NAMALWA (cell line): ENCODE data around the gene TMTC4.
"Not testable (repeated sequence)": the region's sequence is repeated elsewhere in the genome, so short reads cannot be mapped to it uniquely, and the experiment has no call there.

ENCODE experiments used
- DNase-seq: peaks from one replicate; pipeline ENCODE4 v3.0.0-alpha.2; 2015; ENCODE audit warnings: low spot score

Gene TMTC4

DNA sequence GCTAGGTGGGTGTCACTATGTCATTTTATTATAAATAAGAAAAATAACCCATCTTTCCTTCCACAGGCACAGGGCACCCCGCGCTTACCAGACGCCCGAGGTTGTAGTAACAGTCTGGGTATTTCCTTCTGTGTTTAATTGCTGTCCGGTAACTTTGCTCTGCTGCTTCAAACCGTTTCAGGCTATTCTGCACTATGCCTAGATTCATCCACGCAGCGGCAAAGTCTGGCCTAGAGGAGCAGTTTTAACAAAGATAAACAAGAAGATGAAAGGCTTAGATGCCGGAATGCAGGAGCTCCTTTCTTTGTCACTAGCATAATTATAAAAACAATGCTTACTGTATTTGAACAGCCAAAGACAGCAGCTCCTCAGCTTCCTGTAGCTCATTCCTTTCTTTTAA lies 49.1 kb downstream of the TMTC4 start:
- DNase-seq, result no peak

DNA sequence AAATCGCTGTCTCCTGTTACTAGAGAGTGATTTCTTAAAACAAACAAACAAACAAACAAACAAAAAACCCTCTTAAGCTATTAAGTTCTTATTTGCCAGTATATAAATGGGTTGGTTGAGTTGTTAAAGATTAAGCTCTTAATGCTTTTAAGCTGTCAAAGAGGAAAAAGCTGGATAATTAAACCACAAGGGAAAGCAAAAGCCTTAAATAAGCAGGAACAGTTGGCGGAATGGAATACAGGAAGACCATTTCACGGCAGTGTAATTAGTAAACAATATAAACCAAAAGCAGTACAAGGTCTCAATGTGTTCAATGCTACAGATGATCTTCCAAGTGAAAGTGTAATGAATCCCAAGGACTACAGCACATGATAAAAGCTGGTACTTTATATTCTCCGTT lies 53.8 kb downstream of the TMTC4 start:
- DNase-seq, result no peak

DNA sequence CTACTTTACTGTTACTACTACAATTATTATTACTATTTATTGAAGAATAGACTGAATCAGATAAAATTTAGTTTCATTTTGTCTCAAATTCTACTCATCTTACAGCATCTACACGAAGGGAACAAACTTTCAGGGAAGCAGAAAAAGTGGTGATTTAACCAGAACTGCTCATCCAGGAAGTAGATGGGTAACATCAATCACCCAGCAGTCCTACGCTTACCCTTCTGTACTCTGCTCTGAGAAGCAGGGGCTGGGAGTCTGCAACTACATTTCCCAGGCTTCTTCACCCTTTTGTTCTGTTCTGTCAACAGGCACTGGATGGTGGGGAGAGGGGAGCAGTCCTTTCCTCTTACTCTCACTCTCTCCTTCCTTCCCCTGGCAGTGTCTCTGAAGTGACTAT lies 54.7 kb downstream of the TMTC4 start:
- no peak for DNase-seq

DNA sequence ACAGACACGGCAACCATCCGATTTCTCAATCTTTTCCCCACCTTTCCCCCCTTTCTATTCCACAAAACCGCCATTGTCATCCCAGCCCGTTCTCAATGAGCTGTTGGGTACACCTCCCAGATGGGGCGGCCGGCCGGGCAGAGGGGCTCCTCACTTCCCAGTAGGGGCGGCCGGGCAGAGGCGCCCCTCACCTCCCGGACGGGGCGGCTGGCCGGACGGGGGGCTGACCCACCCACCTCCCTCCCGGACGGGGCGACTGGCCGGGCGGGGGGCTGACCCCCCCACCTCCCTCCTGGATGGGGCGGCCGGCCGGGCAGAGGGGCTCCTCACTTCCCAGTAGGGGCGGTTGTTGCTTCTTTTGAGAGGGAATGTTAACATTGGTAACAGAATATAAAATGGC lies 55.7 kb downstream of the TMTC4 start:
- not testable (repeated sequence) for DNase-seq

DNA sequence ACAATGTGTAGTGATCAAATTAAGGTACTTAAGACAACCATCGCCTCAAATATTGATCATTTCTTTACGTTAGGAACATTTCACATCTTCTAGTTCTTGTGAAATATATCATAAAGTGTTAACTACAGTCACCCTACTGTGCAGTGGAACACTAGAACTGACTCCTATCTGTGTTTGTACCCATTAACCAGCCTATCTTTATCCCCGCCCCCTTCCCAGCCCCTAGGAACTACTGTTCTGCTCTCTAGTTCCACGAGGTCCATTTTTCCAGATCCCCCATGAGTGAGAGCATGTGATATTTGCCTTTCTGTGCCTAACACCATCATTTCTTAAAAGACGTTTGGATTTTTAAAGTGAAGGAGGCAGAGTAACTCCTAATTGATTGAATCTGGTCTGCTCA lies 61.6 kb downstream of the TMTC4 start:
- no peak for DNase-seq

DNA sequence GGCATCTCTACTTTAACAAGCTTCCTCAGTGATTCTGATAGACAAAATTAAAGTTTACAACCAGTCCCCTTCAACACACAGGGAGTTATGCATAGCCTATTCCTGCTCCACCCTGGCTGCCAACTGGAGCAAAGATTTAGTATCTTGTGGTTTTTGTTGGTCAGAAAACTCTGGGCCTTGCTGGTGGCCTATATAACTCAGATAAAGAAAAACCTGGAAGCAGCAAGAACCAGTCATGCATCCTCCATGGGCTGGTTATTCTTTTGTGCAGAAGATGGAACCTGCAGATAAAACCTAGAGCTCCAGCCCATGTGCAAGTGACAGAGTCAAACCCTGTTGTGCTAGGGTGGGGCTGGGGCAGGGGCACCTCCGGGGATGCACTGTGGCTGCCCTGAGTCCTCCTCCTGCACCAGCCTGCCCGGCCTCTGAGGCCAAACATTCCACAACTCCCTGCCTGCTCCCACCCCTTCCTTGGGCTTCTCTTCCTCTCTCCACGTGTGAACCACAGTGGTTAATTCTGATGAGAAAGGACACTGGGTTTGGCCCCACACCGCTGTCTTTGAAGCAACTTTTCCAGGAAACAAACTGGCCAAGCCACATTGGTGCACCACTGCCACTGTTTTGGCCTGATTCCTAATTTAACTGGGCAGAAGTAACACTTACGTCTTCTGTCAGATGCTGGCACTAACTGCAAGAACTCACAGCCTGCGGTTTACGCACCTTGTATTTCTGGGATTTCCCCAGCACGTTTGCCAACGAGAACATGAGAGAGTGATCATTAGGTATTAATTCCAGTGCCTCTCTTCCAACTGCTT lies 62.7 kb downstream of the TMTC4 start:
- DNase-seq, result no peak

DNA sequence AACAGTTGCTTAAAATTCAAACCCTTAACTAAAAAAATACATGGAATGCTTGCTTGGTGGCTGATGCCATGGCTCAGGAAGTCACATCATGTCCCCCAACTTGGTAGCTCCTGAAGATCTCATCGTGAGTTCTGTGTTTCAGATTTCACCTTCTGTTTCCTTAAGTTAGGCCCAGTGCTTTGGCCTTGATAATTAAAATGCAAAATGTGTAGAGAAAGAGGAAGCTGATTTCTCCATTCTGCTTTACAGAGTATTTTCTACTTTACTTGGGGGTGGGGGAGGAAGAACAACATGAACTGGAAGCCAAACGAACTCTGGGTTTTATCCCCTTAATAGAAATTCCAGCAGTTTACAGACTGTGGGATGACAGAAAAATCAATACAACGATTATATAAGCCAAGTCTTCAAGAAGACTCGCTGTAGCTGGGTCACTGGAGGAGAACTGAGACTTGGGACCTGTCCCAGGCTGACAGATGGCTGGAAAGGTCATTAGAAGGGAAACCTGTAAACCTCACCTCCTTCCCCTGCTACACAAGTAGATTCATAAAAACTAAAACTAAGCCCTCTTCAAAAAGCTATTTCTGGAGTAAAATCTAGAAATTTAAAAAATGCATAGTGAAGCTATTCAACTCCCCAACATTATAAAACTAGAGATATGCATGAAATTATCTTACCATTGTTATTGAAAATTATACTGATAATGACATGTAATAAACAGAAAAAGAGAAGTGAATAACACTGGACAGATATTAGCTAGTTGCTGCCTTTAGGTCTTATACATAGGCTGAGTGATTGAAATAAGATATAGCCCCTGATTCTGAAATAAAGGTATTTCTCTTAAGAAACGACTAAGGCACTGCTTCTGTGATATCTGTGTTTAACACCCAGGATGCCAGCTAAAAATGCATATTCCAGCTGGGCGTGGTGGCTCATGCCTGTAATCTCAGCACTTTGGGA lies 63.9 kb downstream of the TMTC4 start:
- DNase-seq, result peak; percentile 38

DNA sequence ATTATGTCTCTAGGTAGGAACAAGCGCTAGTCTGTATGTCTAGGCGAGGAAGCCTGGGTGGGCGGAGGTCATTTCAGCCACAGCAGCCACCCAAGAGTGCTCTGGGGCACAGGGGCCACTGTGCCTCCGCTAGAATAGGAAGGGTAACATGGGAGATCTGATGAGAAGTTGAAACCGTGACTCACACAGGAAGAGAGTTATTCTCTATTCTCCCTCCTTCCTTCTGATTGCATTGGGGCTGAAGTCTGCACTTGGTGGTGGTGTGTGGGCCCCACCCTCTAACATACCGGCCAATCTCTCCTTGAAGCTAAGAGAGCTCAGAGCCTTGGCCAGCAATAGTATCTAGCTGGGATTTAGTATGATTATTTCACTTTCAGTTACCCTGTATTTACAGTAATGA lies 65.7 kb downstream of the TMTC4 start:
- no peak for DNase-seq

DNA sequence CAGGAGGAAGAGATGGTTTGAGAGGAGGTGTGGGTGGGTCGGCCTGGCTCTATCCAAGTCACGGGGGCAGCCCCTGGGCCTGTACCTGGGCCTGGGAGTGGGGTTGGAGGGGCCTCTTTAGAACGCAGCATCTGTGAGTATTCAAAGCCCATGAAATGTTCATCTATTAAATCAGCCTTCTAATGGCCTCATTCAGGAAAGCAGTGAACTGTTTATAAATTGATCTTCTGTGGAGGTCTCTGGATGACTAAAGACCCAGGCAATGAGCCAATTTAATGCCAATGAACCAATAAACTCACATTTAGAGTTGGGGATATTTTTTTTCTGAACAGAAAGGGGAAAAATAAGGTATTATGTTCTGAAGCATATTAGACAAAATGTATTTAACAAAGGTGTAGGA lies 66.1 kb downstream of the TMTC4 start:
- no peak for DNase-seq

DNA sequence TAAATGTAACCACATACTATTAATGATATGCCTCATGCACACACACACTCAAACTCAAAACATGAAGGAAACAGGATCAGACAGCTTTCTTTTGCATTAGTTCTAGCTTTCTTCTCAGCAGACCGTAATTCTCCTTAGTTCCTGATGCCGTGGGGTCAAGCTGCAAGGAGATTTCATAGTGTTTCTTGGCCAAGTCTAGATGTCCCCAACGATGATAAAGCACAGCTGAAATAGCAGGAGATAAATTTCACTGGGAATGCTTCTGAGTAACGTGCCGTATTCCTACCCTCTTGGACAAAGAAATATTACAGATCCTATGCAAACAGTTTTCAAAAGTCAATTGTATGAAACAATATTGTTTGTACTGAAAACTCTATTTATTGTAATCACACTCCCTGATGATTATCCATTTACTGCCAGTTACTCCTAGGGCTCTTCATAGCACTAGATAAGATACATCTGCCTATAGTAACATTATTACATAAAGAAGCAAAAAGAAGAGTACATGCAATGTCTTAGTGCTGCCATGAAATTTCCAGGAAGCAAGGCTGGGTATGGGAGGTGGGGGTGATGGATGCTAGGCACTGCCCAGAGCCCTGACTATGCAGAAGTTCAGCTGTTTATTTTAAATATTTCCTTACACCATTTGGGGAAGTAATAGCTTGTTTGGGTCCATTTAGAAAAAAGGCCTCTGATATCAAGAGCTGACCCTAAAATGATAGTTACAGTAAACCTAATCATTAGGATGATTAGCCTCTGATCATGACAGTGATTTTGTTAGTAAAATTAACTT lies 69.5 kb downstream of the TMTC4 start:
- DNase-seq, result no peak

DNA sequence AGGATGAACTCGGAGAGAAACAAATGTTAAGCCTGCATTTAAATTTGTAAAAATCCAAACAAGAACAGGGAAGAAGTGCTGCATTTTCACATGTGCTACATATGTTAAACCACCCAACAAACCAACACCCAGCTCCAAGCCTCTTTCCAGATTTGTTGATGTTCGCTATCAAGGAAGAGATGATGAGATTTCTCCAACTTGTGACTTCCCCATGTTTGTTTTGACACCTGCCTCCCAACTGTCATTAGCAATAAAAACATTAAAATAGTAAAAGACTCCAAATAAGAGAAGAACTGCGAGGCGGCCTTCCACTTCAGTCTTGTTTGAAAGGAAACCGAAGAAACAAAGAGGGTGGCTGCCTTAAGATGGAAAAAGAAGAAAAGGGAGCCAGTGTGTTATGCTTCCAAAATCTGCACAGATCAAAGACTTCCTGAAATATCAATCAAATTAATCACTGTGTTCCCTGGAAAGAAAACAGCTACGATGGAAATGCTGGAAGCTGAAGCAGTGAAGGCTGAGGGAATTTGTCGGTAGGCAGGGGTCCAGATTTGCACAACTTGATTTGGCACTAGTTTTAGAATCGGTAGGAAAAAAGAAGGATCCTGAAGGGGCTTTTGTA lies 72.0 kb downstream of the TMTC4 start:
- no peak for DNase-seq

DNA sequence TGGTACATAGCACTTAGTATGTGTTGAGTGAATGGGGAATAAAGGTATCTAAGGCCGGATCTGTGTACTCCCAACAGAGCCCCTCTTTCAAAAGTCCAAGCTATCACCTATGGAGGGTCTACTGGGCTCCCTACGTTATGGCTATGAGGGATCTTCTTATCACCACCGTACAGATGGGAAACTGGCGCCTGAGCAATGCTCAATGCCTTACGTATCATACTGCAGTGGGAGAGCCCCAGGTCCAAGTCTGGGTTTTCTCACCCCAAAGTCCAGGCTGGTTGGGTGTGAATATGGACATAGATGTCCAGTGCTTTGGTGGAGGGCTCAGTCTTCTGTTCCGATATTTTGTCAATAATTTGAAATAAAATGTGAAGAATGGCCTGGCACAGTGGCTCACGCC lies 72.9 kb downstream of the TMTC4 start:
- no peak for DNase-seq

DNA sequence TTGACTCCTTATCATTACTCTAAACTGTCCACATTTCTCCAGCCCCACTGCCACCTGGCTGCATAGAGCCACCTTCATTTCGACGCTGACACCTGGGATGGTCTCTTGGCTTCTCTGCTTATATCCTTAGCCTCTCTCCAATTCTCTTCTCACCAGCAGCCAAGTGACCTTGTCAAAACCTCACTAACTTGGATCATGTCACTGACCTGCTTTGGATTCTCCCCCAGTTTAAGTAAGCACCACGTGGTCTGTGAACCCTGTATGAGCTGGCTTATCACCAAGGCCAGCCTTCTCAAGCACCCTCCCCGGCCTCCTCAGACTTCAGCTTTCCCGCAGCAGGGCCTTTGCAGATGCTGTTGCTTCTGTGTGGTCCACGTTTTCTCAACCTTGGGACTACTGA lies 73.7 kb downstream of the TMTC4 start:
- DNase-seq, result no peak

DNA sequence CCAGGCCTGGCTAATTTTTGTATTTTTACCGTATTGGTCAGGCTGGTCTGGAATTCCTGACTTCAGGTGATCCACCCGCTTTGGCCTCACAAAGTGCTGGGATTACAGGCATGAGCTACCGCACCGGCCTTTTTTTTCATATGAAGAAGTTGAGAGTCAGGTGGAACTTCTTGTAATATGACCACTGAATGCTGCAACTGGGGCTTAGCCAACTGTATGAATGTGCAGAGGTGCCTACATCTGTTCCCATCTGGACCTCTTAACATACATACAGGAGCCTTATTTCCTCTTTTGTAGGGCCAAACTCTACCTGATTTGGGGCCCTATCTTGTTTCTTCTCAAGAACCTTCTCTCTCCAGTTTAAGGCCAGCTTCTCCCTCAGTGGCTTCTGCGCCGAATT lies 74.1 kb downstream of the TMTC4 start:
- no peak for DNase-seq

DNA sequence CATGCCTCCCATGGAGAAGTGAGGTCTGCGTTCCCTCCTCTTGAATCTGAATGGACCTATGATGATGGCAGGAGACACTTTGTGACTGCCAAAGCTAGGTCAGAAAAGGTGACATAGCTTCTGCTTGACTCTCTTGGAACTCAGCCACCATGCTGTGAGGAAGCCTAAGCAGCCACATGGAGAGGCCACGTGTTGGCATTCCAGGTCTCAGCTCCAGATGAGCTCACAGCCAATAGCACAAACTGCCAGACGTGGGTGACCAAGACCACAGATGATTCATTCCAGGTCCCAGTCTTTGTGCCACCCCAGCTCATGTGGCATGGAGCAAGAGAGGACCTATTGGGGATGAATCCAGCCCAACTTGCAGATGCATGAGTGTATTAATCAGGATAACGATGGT lies 77.3 kb downstream of the TMTC4 start:
- no peak for DNase-seq

DNA sequence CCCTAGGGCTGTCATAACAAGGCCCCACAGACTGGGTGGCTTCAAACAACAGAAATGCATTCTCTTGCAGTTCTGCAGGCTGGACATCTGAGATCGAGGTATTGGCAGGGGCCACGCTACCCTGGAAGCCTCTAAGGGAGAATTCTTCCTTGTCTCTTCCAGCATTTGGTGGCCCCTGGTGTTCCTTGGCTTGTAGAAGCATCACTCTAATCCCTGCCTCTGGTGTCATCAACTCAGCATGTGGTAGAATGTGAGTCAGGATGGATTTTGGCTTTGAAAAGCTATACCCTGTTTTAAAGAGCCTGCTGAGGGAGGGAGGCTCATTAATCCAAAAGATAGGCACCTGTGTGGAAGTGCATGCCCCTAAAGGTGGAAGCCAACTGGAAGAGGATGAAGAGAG lies 78.1 kb downstream of the TMTC4 start:
- DNase-seq, result no peak

DNA sequence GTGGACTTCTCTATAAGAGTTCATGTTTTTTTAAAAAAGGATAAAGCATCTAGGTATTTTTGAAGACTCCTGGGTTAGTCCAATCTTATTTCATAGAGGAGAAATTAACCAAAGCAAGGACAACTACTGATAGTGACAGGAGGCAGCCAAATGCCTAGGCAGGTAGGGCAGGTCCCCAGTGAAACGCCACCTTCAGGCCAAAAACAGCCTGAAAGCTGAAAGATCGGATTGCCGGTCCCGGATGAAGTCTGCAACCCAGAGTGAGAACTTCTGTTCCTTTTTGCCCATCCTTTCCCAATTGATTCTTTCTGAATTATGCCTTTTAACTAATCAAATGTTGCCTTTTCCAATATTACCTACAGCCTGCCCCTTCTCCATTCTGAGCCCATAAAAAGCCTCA lies 79.9 kb downstream of the TMTC4 start:
- DNase-seq, result no peak

DNA sequence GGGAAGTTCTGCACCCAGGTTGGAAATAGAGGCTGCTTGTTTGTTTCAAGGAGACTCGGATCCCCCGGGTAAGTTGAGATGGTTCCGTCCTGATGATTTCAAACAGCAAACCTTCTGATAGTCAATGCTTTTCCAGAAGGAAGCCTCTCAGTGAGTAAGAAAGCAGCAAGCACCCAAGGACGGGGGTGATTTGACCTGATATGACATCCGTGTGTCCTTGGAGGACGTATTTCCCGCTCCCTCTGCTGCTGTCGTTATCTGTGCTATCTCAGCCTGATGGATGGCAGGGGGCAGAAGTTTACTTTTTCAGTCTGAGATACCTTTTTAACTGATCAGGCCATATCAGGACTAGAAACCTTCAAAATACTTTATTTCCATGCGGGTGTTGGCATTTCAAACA lies 80.3 kb downstream of the TMTC4 start:
- no peak for DNase-seq

DNA sequence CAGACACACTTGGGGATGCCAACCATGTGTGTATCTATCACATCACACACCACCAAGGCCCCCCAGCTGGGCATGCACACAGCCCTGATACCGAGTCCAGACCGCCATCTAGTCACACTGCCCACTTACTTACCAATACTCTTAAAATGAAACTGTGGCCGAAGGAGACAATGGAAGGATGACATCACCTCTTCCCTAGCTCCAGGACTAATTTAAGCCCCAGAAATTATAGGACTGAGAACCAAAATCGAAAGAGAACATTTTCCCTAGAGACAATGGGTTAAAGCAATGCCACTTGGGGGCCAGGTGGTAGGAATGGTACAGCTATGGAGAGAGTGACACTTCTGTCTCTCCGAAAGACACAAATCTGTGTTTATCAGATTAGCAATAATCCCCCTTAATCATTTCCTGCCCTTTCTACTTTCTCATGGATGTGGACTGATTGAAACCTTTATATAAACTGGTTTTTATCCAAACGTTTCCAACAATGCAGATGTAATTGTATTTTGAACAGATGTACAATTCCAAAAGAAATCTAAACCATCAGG lies 85.3 kb downstream of the TMTC4 start:
- no peak for DNase-seq

DNA sequence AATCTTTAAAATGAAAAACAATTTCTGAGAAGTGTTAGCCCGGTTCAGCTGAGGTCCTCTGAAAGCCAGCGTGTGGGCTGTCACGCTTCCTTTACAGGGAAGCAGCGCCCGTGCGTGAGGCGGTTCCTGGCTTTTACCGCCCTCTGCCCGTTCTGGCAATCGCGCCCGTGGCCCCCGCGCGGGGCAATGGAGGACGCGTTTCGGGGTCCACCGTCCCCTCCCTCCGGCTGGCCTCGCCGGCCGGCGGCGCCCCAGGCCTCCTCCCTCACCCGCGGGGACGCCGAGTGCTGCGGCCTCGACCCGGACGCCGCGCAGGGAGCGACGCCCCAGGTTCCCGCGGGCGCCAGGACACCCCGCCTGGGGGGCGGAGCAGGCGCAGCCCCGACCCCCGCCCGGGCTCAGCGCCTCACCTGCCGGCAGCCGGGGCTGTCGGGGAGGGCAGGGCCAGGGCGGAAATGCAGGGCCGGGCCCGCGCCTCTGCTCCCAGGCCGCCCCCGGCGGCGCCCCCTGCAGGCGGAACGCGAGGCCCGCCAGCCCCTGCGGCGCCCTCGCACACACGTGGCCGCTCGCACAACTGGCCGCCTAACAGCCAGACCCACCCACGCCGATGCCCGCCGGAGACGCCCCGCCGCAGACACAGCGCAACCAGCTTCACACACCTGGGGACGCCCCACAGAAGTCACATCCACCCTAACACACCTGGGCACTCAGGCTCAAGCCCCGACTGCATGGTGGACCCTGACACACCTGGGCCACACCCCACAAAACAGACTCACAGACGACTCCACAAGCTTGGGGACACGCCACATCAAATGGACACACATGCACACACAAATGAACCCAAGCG lies 86.0 kb downstream of the TMTC4 start, which contains the start of gene GGACT:
TSS of gene GGACT (minus strand) at position 459 of the 847 bp plus-strand sequence. CDS start 56,198 bp downstream, outside the sequence.
- DNase-seq, result peak; percentile 74

DNA sequence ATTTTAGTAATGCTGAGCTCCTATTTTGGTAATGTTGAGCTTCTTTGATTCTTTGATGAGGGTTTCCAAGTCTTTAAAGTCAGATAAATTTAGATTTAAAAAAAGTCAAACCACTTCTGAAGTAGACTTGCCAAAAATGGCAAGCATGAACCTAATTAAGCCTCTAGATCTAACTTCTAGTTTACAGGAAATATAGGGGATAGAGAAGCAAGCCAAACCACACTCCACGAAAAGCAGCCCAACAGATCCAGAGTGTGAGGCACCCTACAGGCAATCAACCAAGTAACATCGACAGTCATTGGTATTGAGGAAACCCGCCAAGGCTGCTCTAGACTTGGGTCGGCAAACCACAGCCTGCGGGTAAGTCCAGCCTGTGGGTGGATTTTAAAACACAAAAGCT lies 89.7 kb downstream of the TMTC4 start:
- no peak for DNase-seq
